GM23248 (cell line): Measurements from ENCODE around the gene SLC7A4.

ENCODE experiments used
- EZH2 ChIP-seq: fragments of 200-600 bp; sonication (generic); IDR thresholded peaks from 2 replicates; pipeline ENCODE4 v1.6.1; 2018; ENCODE audit warnings: antibody characterized with exemption, mild to moderate bottlenecking; ENCODE audit not compliant: insufficient read depth, poor library complexity, severe bottlenecking
- EZH2phosphoT487 ChIP-seq: fragments of 200-600 bp; sonication (generic); IDR thresholded peaks from 2 replicates; pipeline ENCODE4 v1.6.1; 2018; ENCODE audit warnings: antibody characterized with exemption, moderate library complexity, mild to moderate bottlenecking, low read depth; ENCODE audit not compliant: insufficient read depth

DNA sequence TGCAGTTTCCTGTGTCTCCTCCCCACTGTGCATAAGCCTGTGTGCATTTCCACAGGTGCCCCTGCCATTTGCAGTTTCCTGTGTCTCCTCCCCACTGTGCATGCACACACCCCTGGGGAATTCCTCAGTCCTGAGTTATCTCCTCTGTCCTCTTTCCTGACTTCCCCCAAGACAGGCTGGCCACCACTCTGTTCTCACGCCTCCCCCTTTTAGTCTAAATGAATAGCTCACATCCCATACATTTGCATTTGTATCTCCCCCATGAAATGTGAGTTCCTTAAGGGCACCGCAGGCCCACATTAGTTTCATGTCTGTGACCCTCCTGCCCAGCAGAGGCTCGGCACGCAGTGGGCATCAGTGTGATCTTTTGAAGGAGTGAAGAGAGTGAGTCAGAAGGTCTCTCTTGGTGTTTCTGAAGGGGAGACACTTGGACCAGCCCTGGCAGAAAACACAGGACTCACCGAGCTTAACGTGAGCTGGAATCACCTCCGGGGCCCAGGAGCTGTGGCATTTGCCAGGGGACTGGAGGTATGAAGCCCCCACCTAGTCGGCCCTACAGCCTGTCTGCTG is 19.6 kb upstream of the SLC7A4 start:
- TF ChIP-seq EZH2phosphoT487 (no peak), EZH2 (no peak)
